K562 (cell line): ENCODE measurements around the gene MANEAL. TPM values are rescaled to one million over a fixed set of nuclear protein-coding genes. Genes with fewer than 3 reads are reported as not detected.

Source experiments
- ATAC-seq: fragments of 200-7000 bp; cut with Tn5 transposase; 3 replicates; pipeline ENCODE4 v1.9.1; 2020; ENCODE audit warnings: moderate library complexity
- BruUV-seq: library from RNA; stranded (reverse); fragments of 400-500 nt; replicated peaks from 2 replicates; lab custom pipeline; 2021; lab: Mats Ljungman, UMichigan
- CTCF ChIA-PET: fragments of 300-600 bp; formaldehyde crosslinking; extraction: SDS; loops from one replicate; lab custom pipeline; 2021; ENCODE audit warnings: low intra/inter-chr PET ratio; lab: Yijun Ruan, JAX
- POLR2A ChIA-PET: fragments of 300-600, 350-650 bp; sonication (Branson Sonifier 250); formaldehyde crosslinking; extraction: SDS; loops from one replicate; lab custom pipeline; 2021; ENCODE audit warnings: antibody characterized with exemption, inconsistent platforms; lab: Yijun Ruan, JAX
- DNase-seq, 4 experiments: peaks; one replicate each; pipeline versions ENCODE4 v3.0.0 to v3.0.0-alpha.2; 2011 to 2018; ENCODE audit warnings: low spot score in 3 of 4, mixed read lengths in 3 of 4; ENCODE audit errors: extremely low read depth in 1 of 4
- FAIRE-seq: peaks from 2 replicates; lab custom pipeline; 2011; peaks lifted over from hg19 to GRCh38; lab: Jason Lieb, UNC
- H2AFZ ChIP-seq: 2 replicates; pipeline ENCODE4 v1.6.0; 2011; ENCODE audit warnings: low read depth, low read length, control low read depth, inconsistent platforms
- H3K27ac ChIP-seq: fragments of 200-600 bp; 3 replicates; pipeline ENCODE4 v1.8.0; 2011; ENCODE audit warnings: low read depth, mild to moderate bottlenecking, control low read depth, inconsistent platforms, low read length, moderate library complexity, mixed read lengths; ENCODE audit errors: extremely low read depth
- H3K27me3 ChIP-seq, 2 experiments: fragments of 300-600 bp in 1 of 2; 2 replicates in 1 of 2; 3 replicates in 1 of 2; pipeline versions ENCODE4 v1.6.0 to v1.8.0; 2011; ENCODE audit warnings: inconsistent platforms in 2 of 2, low read length in 2 of 2, mild to moderate bottlenecking in 1 of 2, mixed read lengths in 1 of 2, moderate library complexity in 1 of 2; ENCODE audit not compliant: control insufficient read depth in 2 of 2, insufficient read depth in 2 of 2
- H3K36me3 ChIP-seq: fragments of 300-600 bp; 3 replicates; pipeline ENCODE4 v1.8.0; 2011; ENCODE audit warnings: mild to moderate bottlenecking, low read length, inconsistent platforms; ENCODE audit not compliant: control insufficient read depth, insufficient read depth
- H3K4me1 ChIP-seq, 2 experiments: fragments of 200-600 bp in 1 of 2; replicated peaks in 1 of 2; 2 replicates in 1 of 2; 3 replicates in 1 of 2; pipeline versions ENCODE4 v1.5.1 to v1.8.0; 2011; ENCODE audit warnings: inconsistent platforms in 2 of 2, low read length in 2 of 2, mild to moderate bottlenecking in 1 of 2, mixed read lengths in 1 of 2, moderate library complexity in 1 of 2; ENCODE audit not compliant: control insufficient read depth in 2 of 2, insufficient read depth in 2 of 2
- H3K4me2 ChIP-seq: 2 replicates; pipeline ENCODE4 v1.6.1; 2011; ENCODE audit warnings: low read length, control low read depth, inconsistent platforms, mixed read lengths; ENCODE audit not compliant: insufficient read depth
- H3K4me3 ChIP-seq: fragments of 200-600 bp; sonication (generic), shearing (Covaris generic); 2 replicates; pipeline ENCODE4 v1.5.1; 2016; ENCODE audit warnings: control low read depth, inconsistent platforms
- H3K79me2 ChIP-seq: fragments of 200-600 bp; 3 replicates; pipeline ENCODE4 v1.8.0; 2011; ENCODE audit warnings: low read length, inconsistent platforms; ENCODE audit not compliant: control insufficient read depth, insufficient read depth
- H3K9ac ChIP-seq, 2 experiments: 2 replicates each; pipeline versions ENCODE4 v1.6.0 to v1.6.1; 2011; ENCODE audit warnings: low read depth in 2 of 2, low read length in 2 of 2, control low read depth in 1 of 2, inconsistent platforms in 1 of 2, mild to moderate bottlenecking in 1 of 2, mixed read lengths in 1 of 2; ENCODE audit not compliant: insufficient read depth in 1 of 2
- H3K9me1 ChIP-seq: one replicate; pipeline ENCODE4 v1.6.0; 2011; ENCODE audit warnings: inconsistent platforms, mild to moderate bottlenecking, low read length, moderate library complexity; ENCODE audit not compliant: control insufficient read depth, insufficient read depth
- H3K9me3 ChIP-seq: replicated peaks from 2 replicates; pipeline ENCODE4 v1.5.1; 2011; ENCODE audit warnings: low read depth, low read length, inconsistent platforms; ENCODE audit not compliant: control insufficient read depth, insufficient read depth
- H4K20me1 ChIP-seq: replicated peaks from 2 replicates; pipeline ENCODE4 v1.6.1; 2011; ENCODE audit warnings: low read length, inconsistent platforms, mixed read lengths; ENCODE audit not compliant: control insufficient read depth, insufficient read depth
- BRCA1 ChIP-seq, 2 experiments: fragments of 450-650 bp in 1 of 2; sonication (generic) in 1 of 2; formaldehyde crosslinking in 1 of 2; IDR thresholded peaks; 2 replicates each; pipeline versions ENCODE4 v1.5.0 to v1.6.1; 2017 to 2020; ENCODE audit warnings: mild to moderate bottlenecking in 1 of 2, missing genetic modification reagents in 1 of 2
- HDAC8 ChIP-seq: fragments of 450-650 bp; IDR thresholded peaks from 2 replicates; pipeline ENCODE4 v1.6.1; 2016; ENCODE audit warnings: mild to moderate bottlenecking, missing genetic modification characterization, moderate library complexity, missing compliant biosample characterization
- MAFF ChIP-seq: IDR thresholded peaks from 2 replicates; pipeline ENCODE4 v1.6.1; 2012; ENCODE audit warnings: low read length, improper control_type of control experiment
- NFIC ChIP-seq: fragments of 450-650 bp; IDR thresholded peaks from 2 replicates; pipeline ENCODE4 v1.6.1; 2017; ENCODE audit warnings: mild to moderate bottlenecking, inconsistent platforms
- ZFP30 ChIP-seq: fragments of 250-450 bp; sonication (Bioruptor Pico); IDR thresholded peaks from 2 replicates; pipeline ENCODE4 v1.8.0; 2022; ENCODE audit warnings: moderate library complexity, mild to moderate bottlenecking, inconsistent platforms, borderline replicate concordance
- ZNF347 ChIP-seq: fragments of 450-650 bp; formaldehyde crosslinking; IDR thresholded peaks from 2 replicates; pipeline ENCODE4 v1.4.0; 2020; ENCODE audit warnings: low read depth, mild to moderate bottlenecking, moderate library complexity
- WGBS: fragments of 100-300 bp; shearing (Covaris generic); methylation state at CpG from one replicate; pipeline ENCODE4 v1.1.6; 2016; ENCODE audit warnings: low coverage, mixed read lengths; ENCODE audit not compliant: insufficient coverage; ENCODE audit errors: missing lambda C conversion rate; 5-methylcytosine and 5-hydroxymethylcytosine counted together
- in situ Hi-C: fragments of 300-500 bp; cut with MboI; formaldehyde crosslinking; loops from 4 replicates; pipeline ENCODE4 v1.15.0; 2018; ENCODE audit warnings: inconsistent platforms, mixed read lengths
- intact Hi-C: fragments of 100-400 bp; cut with micrococcal nuclease; formaldehyde crosslinking; loops from 2 replicates; pipeline ENCODE4 v1.14.2; 2022
- polyA plus RNA-seq, 8 experiments: library from polyadenylated mRNA; depleted of rRNA in 4 of 8; stranded (reverse) in 5 of 8; unstranded in 3 of 8; fragments of >200 nt; fragmentation: Nextera tagmentation in 2 of 8; fragmentation: Illumina TruSeq in 1 of 8; extraction: Ambion mirVana in 2 of 8; extraction: Trizol in 1 of 8; gene quantifications; 2 replicates each; pipeline versions ENCODE4 v1.2.1 to v1.2.3, GENCODE V29; 2011 to 2014; ENCODE audit warnings: inconsistent platforms in 1 of 8, missing spikeins in 1 of 8
- total RNA-seq, 7 experiments: library from RNA; depleted of rRNA in 6 of 7; stranded (reverse); fragments of >200 nt in 6 of 7; fragmentation: Illumina TruSeq in 2 of 7; extraction: Trizol in 2 of 7; gene quantifications; 2 replicates each; pipeline versions ENCODE4 v1.2.1 to v1.2.3, GENCODE V29; 2011 to 2021; ENCODE audit warnings: low replicate concordance in 1 of 7
- TF ChIP-seq, protein P1 (sequence below): IDR thresholded peaks from 2 replicates; pipeline ENCODE4 v1.6.1; 2012; ENCODE audit warnings: low read depth, low read length, improper control_type of control experiment, borderline replicate concordance
- TF ChIP-seq, protein P2 (sequence below), 2 experiments: fragments of 450-650 bp; IDR thresholded peaks; 2 replicates each; pipeline ENCODE4 v1.6.1; 2016

MANEAL gene
- total and polyA plus RNA-seq, 9 of the 15 experiments (the other 6 are each of a cell fraction or from before 2014, with no cell fraction given): 0.37 to 3.2 (median 1.2) TPM

DNA sequence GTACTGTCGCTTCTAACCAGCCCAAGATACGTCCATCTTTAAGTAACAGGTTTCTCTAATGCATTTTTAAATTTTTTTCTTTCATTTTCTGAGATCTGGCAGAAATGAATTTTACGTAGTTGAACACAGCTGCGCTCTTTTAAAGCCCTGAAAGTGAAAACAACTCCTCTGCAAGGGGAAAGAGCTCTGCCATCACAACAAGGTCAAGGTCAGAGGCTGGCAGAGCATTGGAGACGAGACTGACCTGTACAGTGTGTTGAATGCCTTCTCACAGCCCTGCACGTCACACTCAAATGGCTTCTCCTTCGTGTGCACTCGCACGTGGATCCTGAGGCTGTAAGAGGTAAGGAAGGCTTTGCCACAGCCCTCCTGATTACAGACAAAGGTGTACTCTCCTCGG lies 46.0 kb downstream of the MANEAL start:
- ATAC-seq: no peak
- no peak overlapping the region for H3K4me3 ChIP-seq
- no peaks in the 10 kb centered on the region for H3K9me1 ChIP-seq
- FAIRE-seq: no peak
- no peaks in the 10 kb centered on the region for H3K9me3 ChIP-seq
- H2AFZ ChIP-seq: no peak overlapping the region
- peaks cover 0 to 2% of the 10 kb centered on the region in 2 experiments; a peak in 1 of 5 replicates for H3K4me1 ChIP-seq
- H3K27me3 ChIP-seq: no peaks in the 10 kb centered on the region
- no TSS peak for BruUV-seq
- no peak for TF ChIP-seq BRCA1 (IDR thresholded peaks at IDR 0.05)
- TF ChIP-seq BRCA1 (CRISPR knock-in tag; IDR thresholded peaks at IDR 0.05): no peak
- TF ChIP-seq HDAC8 (tag): no peak
- no peak for TF ChIP-seq MAFF
- ChIA-PET POLR2A (interaction anchor here (1.1 to 1.7 kb wide), 2 partner anchors 11 to 37 kb away, joined by 3 to 5 read pairs; no protein-coding TSS in a partner anchor), CTCF (no interaction called here)
- intact Hi-C loops (no loop called here), in situ Hi-C loops (no loop called here)
- H4K20me1 ChIP-seq: no peaks in the 10 kb centered on the region
- 93% methylated on average over 10 of the region's 10 CpGs for WGBS
- no peak overlapping the region for H3K4me2 ChIP-seq
- peaks cover 3% of the 10 kb centered on the region; the same call in 1 of the 3 replicates for H3K79me2 ChIP-seq
- no peak for DNase-seq
- no peak overlapping the region for H3K9ac ChIP-seq
- H3K27ac ChIP-seq: no peak overlapping the region
- peaks cover 55% of the 10 kb centered on the region for H3K36me3 ChIP-seq

DNA sequence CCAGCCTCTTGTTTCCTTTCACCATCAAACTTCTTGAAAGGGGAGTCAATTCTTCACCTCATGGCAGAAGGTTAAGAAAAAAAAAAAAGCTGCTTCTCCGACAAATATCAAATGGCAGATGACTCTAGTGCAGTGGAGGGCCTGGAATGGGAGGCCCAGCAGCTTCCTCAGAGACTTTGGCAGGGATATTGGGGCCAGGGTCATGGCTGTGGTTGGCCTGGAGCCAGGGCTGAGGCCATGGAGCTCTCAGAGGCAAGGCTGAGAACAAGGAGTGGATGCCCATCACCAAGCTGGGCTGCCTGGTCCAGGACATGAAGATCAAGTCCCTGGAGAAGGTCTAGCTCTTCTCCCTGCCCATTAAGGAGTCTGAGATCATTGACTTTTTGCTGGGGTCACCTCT lies 47.1 kb downstream of the MANEAL start:
- TF ChIP-seq, protein P1, sequence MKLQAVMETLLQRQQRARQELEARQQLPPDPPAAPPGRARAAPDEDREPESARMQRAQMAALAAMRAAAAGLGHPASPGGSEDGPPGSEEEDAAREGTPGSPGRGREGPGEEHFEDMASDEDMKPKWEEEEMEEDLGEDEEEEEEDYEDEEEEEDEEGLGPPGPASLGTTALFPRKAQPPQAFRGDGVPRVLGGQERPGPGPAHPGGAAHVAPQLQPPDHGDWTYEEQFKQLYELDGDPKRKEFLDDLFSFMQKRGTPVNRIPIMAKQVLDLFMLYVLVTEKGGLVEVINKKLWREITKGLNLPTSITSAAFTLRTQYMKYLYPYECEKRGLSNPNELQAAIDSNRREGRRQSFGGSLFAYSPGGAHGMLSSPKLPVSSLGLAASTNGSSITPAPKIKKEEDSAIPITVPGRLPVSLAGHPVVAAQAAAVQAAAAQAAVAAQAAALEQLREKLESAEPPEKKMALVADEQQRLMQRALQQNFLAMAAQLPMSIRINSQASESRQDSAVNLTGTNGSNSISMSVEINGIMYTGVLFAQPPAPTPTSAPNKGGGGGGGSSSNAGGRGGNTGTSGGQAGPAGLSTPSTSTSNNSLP: no peak
- no peak for TF ChIP-seq ZFP30
- TF ChIP-seq, protein P2, sequence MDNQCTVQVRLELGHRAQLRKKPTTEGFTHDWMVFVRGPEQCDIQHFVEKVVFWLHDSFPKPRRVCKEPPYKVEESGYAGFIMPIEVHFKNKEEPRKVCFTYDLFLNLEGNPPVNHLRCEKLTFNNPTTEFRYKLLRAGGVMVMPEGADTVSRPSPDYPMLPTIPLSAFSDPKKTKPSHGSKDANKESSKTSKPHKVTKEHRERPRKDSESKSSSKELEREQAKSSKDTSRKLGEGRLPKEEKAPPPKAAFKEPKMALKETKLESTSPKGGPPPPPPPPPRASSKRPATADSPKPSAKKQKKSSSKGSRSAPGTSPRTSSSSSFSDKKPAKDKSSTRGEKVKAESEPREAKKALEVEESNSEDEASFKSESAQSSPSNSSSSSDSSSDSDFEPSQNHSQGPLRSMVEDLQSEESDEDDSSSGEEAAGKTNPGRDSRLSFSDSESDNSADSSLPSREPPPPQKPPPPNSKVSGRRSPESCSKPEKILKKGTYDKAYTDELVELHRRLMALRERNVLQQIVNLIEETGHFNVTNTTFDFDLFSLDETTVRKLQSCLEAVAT (IDR thresholded peaks at IDR 0.05): no peak
- no peak for TF ChIP-seq ZNF347 (CRISPR knock-in tag)
- peak; percentile 41; the same call in 1 of the 2 replicates for TF ChIP-seq NFIC
- Histone ChIP-seq H3K4me2 (no peak overlapping the region), H3K9me3 (no peaks in the 10 kb centered on the region), H3K27ac (no peak overlapping the region), H3K79me2 (peaks cover 13% of the 10 kb centered on the region; the same call in 1 of the 3 replicates), H3K4me1 (peaks cover 0 to 11% of the 10 kb centered on the region in 2 experiments; a peak in 2 of 5 replicates), H2AFZ (no peak overlapping the region), H3K4me3 (no peak overlapping the region), H3K36me3 (peaks cover 46% of the 10 kb centered on the region), H3K27me3 (no peaks in the 10 kb centered on the region), H4K20me1 (no peaks in the 10 kb centered on the region), H3K9me1 (no peaks in the 10 kb centered on the region), H3K9ac (peak overlapping the region in 1 of 2 experiments; percentile 51; a peak in 1 of 4 replicates)
- POLR2A ChIA-PET: interaction anchor here (0.5 to 1.7 kb wide), 5 partner anchors 10 to 109 kb away, joined by 3 to 5 read pairs (median 4); partner anchors contain the start of genes C1orf122 and YRDC
- DNase-seq: no peak
- CTCF ChIA-PET: no interaction called here
- ATAC-seq: no peak
- no peak for FAIRE-seq
- intact Hi-C loops: no loop called here
- BruUV-seq: no TSS peak
- 93% methylated on average over 1 of the region's 1 CpG for WGBS
- in situ Hi-C loops: no loop called here
